ENCODE measurements around the gene HDDC2.

HDDC2 gene

DNA sequence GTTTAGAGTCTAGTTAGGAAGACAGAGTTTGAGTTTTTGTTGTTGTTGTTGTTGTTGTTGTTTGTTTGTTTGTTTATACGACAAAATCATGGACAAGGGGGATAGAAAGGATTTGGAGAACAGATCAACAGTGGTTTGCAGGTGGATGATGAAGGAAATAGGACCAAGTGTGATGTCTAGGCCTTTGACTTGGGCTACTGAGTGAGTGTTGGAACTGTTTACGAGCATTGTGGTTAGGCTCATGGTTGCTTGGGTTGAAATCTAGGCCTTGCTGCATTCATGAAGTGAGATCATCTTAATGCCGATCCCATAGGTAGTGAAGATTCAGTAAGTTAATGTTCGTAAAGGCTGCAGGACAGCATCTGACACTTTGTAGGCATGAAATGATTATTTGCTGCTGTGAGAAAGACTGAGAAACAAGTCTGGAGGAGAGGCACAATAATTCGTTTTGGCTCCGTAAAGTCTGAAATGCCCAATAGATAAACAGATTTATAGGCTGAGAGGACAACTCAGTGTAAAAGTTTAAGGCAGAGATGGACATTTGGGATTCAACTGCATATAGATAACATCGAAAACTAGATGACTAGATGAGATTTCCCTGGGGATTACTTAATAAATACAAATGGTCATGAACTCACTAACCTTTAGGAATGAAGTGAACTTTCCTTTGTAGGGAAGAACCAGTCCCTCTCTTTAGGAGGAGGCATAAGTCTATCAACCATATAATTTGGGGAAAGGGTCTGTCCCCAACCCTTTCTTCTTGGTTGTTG, 70.0 kb downstream of the HDDC2 start:
- peak; percentile 21 for DNase-seq (ENCODE audit: low read depth)

DNA sequence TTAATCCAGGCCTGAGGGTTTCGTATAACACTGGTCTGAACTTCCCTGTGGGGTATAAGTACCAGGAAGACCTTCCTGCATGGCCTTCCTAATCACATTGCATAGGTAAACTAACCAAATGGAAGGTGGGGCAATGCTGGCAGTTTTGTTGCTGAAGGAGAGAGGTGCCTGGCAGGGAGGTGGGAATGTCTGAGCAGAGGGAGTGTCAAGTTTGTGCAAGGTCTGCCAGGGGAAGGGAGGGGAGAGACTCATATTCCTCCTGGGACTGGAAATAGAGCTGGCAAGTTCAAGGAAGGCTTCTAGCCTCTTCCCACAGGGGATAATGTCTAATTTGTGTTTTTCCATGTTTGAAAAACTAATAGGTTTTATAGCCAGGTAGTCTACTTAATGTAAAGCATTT, 70.6 kb downstream of the HDDC2 start:
- no peak for DNase-seq (ENCODE audit: low read depth)
- H3K4me3 ChIP-seq (ENCODE audit: low read depth, low read length), result no peak overlapping the region
- TF ChIP-seq CTCF (IDR thresholded peaks at IDR 0.05; ENCODE audit: control insufficient read depth, extremely low read depth, insufficient read depth), result no peak

More for the DNA sequence above, 70.0 kb downstream of the HDDC2 start:
- no peak for TF ChIP-seq CTCF (IDR thresholded peaks at IDR 0.05; ENCODE audit: control insufficient read depth, extremely low read depth, insufficient read depth)
- H3K4me3 ChIP-seq (ENCODE audit: low read depth, low read length), result no peak overlapping the region

DNA sequence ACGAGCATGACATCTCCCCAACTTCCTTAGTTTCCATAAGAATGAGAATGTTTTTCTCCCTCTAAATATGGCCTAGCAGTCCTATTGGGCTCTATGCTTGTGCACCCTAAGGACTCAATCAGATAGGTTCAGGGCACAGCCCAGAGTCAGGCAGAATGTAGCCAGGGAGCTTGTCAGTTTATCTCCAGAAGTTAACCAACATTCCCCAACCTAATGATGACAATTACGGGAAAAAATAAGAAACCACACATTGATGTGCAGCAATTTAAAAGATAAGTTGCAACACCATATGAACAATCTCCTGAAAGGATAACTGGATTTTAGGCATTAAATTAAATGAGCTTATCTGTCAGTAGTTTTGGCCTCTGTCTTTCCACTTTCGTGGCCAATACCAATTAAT, 71.1 kb downstream of the HDDC2 start:
- TF ChIP-seq CTCF (IDR thresholded peaks at IDR 0.05; ENCODE audit: control insufficient read depth, extremely low read depth, insufficient read depth), result no peak
- H3K4me3 ChIP-seq (ENCODE audit: low read depth, low read length), result no peak overlapping the region
- DNase-seq (ENCODE audit: low read depth), result no peak

GRCh38 chr6:125228981-125229479, 72.7 kb downstream of the HDDC2 start:
- TF ChIP-seq CTCF (IDR thresholded peaks at IDR 0.05; ENCODE audit: control insufficient read depth, extremely low read depth, insufficient read depth), result no peak
- no peak for DNase-seq (ENCODE audit: low read depth)
- H3K4me3 ChIP-seq (ENCODE audit: low read depth, low read length), result no peak overlapping the region

DNA sequence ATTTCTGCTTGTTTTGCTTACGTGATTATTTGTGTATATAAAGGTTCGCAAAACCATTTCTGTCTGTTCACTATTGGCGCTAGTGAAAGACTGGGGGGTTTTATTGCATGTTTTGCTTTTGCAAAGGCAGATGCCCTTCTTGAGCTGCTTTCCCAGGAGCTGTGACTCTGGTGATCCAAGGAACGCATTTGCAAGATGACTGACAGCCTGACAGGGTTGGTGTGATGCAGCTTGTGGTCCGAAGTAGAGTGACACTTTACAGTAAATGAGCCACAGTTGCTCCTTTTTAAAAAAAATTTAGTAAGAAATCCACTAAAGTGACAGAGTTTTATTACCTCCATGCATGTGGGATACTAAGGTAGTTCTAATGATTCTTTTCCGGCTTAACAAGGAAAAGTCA, 74.5 kb downstream of the HDDC2 start:
- no peak for TF ChIP-seq CTCF (IDR thresholded peaks at IDR 0.05; ENCODE audit: control insufficient read depth, extremely low read depth, insufficient read depth)
- H3K4me3 ChIP-seq (ENCODE audit: low read depth, low read length), result no peak overlapping the region
- no peak for DNase-seq (ENCODE audit: low read depth)

All from LNCaP clone FGC (cell line).